A549 (cell line): ENCODE results near the gene STRN4. TPM values are rescaled to one million over a fixed set of nuclear protein-coding genes. Genes with fewer than 3 reads are reported as not detected.

Experiments used
- ATAC-seq, 2 experiments: fragments of 200-7000 bp in 1 of 2; fragments of >200 bp in 1 of 2; cut with Nextera tagmentation in 1 of 2; cut with Tn5 transposase in 1 of 2; 3 replicates each; pipeline versions ENCODE4 v1.8.0 to v1.9.1; 2018 to 2020; ENCODE audit warnings: mild to moderate bottlenecking in 1 of 2, moderate library complexity in 1 of 2
- CTCF ChIA-PET: fragments of 300-600 bp; sonication (Branson Sonifier 250); formaldehyde crosslinking; extraction: SDS; loops from one replicate; lab custom pipeline; 2021; ENCODE audit warnings: antibody characterized with exemption, inconsistent platforms; lab: Yijun Ruan, JAX
- POLR2A ChIA-PET: fragments of 350-600 bp; formaldehyde crosslinking; extraction: SDS; loops from one replicate; lab custom pipeline; 2021; ENCODE audit warnings: antibody characterized with exemption, inconsistent platforms; lab: Yijun Ruan, JAX
- DNase-seq, 2 experiments: peaks; one replicate each; pipeline versions ENCODE4 v3.0.0 to v3.0.0-alpha.2; 2011 to 2016; ENCODE audit warnings: low read depth in 1 of 2, low spot score in 1 of 2
- FAIRE-seq: peaks from 2 replicates; lab custom pipeline; 2011; peaks lifted over from hg19 to GRCh38; lab: Jason Lieb, UNC
- H3K27ac ChIP-seq, 2 experiments: fragments of >200 bp; sonication (Bioruptor Twin); formaldehyde crosslinking; 3 replicates each; pipeline ENCODE4 v1.5.1; 2016 to 2017
- H3K4me1 ChIP-seq: fragments of >200 bp; sonication (Bioruptor Twin); formaldehyde crosslinking; 3 replicates; pipeline ENCODE4 v1.6.1; 2016
- H3K4me2 ChIP-seq: fragments of >200 bp; sonication (Bioruptor Twin); formaldehyde crosslinking; 3 replicates; pipeline ENCODE4 v1.6.1; 2016
- H3K4me3 ChIP-seq: fragments of >200 bp; sonication (Bioruptor Twin); formaldehyde crosslinking; 3 replicates; pipeline ENCODE4 v1.5.1; 2016
- H3K9me3 ChIP-seq: fragments of >200 bp; sonication (Bioruptor Twin); formaldehyde crosslinking; 3 replicates; pipeline ENCODE4 v1.6.1; 2016
- ATOH8 ChIP-seq: fragments of 250-450 bp; sonication (Bioruptor Pico); IDR thresholded peaks from 2 replicates; pipeline ENCODE4 v1.5.0; 2020; ENCODE audit warnings: low read depth, mild to moderate bottlenecking, moderate library complexity
- CBX8 ChIP-seq: fragments of 200-600 bp; sonication (generic); IDR thresholded peaks from 2 replicates; pipeline ENCODE4 v1.6.1; 2016
- CHD2 ChIP-seq: fragments of 150-350 bp; IDR thresholded peaks from 2 replicates; pipeline ENCODE4 v1.6.1; 2014; ENCODE audit warnings: low read length; ENCODE audit not compliant: partially characterized antibody
- CTCF ChIP-seq: fragments of >200 bp; sonication (Bioruptor Twin); formaldehyde crosslinking; IDR thresholded peaks from 3 replicates; pipeline ENCODE4 v1.5.1; 2016
- EHF ChIP-seq: fragments of 250-450 bp; sonication (Bioruptor Pico); IDR thresholded peaks from 2 replicates; pipeline ENCODE4 v1.5.0; 2020; ENCODE audit warnings: mild to moderate bottlenecking
- EHMT2 ChIP-seq: fragments of 200-600 bp; sonication (generic); IDR thresholded peaks from 2 replicates; pipeline ENCODE4 v1.6.1; 2016; ENCODE audit warnings: antibody characterized with exemption, low read depth, mild to moderate bottlenecking, moderate library complexity
- FOSL2 ChIP-seq, 2 experiments: fragments of 450-650 bp in 1 of 2; fragments of >200 bp in 1 of 2; sonication (Bioruptor Twin) in 1 of 2; formaldehyde crosslinking; IDR thresholded peaks; 2 replicates each; pipeline versions ENCODE4 v1.5.0 to v1.6.1; 2016 to 2020; ENCODE audit warnings: mild to moderate bottlenecking in 1 of 2, moderate library complexity in 1 of 2
- FOXS1 ChIP-seq: fragments of 250-450 bp; sonication (Bioruptor Pico); IDR thresholded peaks from 2 replicates; pipeline ENCODE4 v1.5.0; 2020; ENCODE audit warnings: mild to moderate bottlenecking, moderate library complexity
- HOXA7 ChIP-seq: fragments of 250-450 bp; sonication (Bioruptor Pico); IDR thresholded peaks from 2 replicates; pipeline ENCODE4 v1.5.0; 2020; ENCODE audit warnings: mild to moderate bottlenecking, moderate library complexity
- HOXB5 ChIP-seq: fragments of 250-450 bp; sonication (Bioruptor Pico); IDR thresholded peaks from 2 replicates; pipeline ENCODE4 v1.5.0; 2020; ENCODE audit warnings: mild to moderate bottlenecking, moderate library complexity
- KDM5A ChIP-seq: fragments of 200-600 bp; sonication (generic); IDR thresholded peaks from 2 replicates; pipeline ENCODE4 v1.6.1; 2016; ENCODE audit warnings: antibody characterized with exemption, mild to moderate bottlenecking
- MAX ChIP-seq: IDR thresholded peaks from 2 replicates; pipeline ENCODE4 v1.6.1; 2012
- NPAS2 ChIP-seq: fragments of 250-450 bp; sonication (Bioruptor Pico); IDR thresholded peaks from 2 replicates; pipeline ENCODE4 v1.8.0; 2022; ENCODE audit warnings: mild to moderate bottlenecking, moderate library complexity, borderline replicate concordance
- PBX3 ChIP-seq: IDR thresholded peaks from 2 replicates; pipeline ENCODE4 v1.6.1; 2012
- PHF8 ChIP-seq: fragments of 200-600 bp; sonication (generic); IDR thresholded peaks from 2 replicates; pipeline ENCODE4 v1.6.1; 2016; ENCODE audit warnings: low read depth, mild to moderate bottlenecking, antibody characterized with exemption, moderate library complexity, borderline replicate concordance
- POLR2AphosphoS2 ChIP-seq: conservative IDR thresholded peaks from 2 replicates; pipeline ENCODE4 v1.6.1; 2012; ENCODE audit warnings: low read length, improper control_type of control experiment, inconsistent platforms
- RAD21 ChIP-seq, 2 experiments: fragments of >200 bp in 1 of 2; sonication (Bioruptor Twin) in 1 of 2; formaldehyde crosslinking in 1 of 2; IDR thresholded peaks in 1 of 2; conservative IDR thresholded peaks in 1 of 2; 2 replicates in 1 of 2; 3 replicates in 1 of 2; pipeline ENCODE4 v1.6.1; 2012 to 2018; ENCODE audit warnings: inconsistent platforms in 1 of 2
- RARB ChIP-seq: fragments of 250-450 bp; sonication (Bioruptor Pico); IDR thresholded peaks from 2 replicates; pipeline ENCODE4 v1.8.0; 2021; ENCODE audit warnings: mild to moderate bottlenecking, moderate library complexity
- REST ChIP-seq: fragments of 200-600 bp; sonication (generic); IDR thresholded peaks from 2 replicates; pipeline ENCODE4 v1.6.1; 2016; ENCODE audit warnings: antibody characterized with exemption, mild to moderate bottlenecking, moderate library complexity
- SMC3 ChIP-seq: fragments of >200 bp; sonication (Bioruptor Twin); formaldehyde crosslinking; IDR thresholded peaks from 3 replicates; pipeline ENCODE4 v1.6.1; 2018; ENCODE audit warnings: inconsistent platforms
- TFCP2L1 ChIP-seq: fragments of 250-450 bp; sonication (Bioruptor Pico); IDR thresholded peaks from 2 replicates; pipeline ENCODE4 v1.5.0; 2021; ENCODE audit warnings: mild to moderate bottlenecking
- USF2 ChIP-seq: fragments of 450-650 bp; IDR thresholded peaks from 2 replicates; pipeline ENCODE4 v1.6.1; 2014; ENCODE audit warnings: antibody characterized with exemption
- ZNF302 ChIP-seq: fragments of 250-450 bp; sonication (Bioruptor Pico); IDR thresholded peaks from 2 replicates; pipeline ENCODE4 v1.9.0; 2021; ENCODE audit warnings: inconsistent platforms, mild to moderate bottlenecking, moderate library complexity
- ZSCAN20 ChIP-seq: fragments of 250-450 bp; sonication (Bioruptor Pico); IDR thresholded peaks from 2 replicates; pipeline ENCODE4 v1.8.0; 2022; ENCODE audit warnings: mild to moderate bottlenecking, moderate library complexity
- WGBS: methylation state at CpG from one replicate; pipeline ENCODE4 v1.1.6; 2017; ENCODE audit errors: missing lambda C conversion rate; 5-methylcytosine and 5-hydroxymethylcytosine counted together
- polyA plus RNA-seq, 4 experiments: library from polyadenylated mRNA; depleted of rRNA in 3 of 4; stranded (reverse); fragments of >200 nt; fragmentation: RNase III in 1 of 4; extraction: RNeasy Plus Mini Kit Qiagen cat#74134 plus additional on column Dnase treatment in 1 of 4; gene quantifications; 2 replicates in 3 of 4; 3 replicates in 1 of 4; pipeline ENCODE4 v1.2.3, GENCODE V29; 2011 to 2017

Gene STRN4
- polyA plus RNA-seq, 2 of the 4 experiments (the other 2 are of a cell fraction): 62.8 to 70.0 TPM

GRCh38 chr19:46787040-46787330 is 40.7 kb upstream of the STRN4 start:
- 2% methylated on average over 5 of the region's 5 CpGs for WGBS

GRCh38 chr19:46786236-46787039 is 40.2 kb upstream of the STRN4 start:
- Histone ChIP-seq H3K4me1 (peaks cover 44% of the 10 kb centered on the region), H3K9me3 (no peaks in the 10 kb centered on the region), H3K4me3 (peak overlapping the region; percentile 66), H3K27ac (peak overlapping the region; percentile 96 to 97), H3K4me2 (peak overlapping the region; percentile 88)
- WGBS: 3% methylated on average over 19 of the region's 20 CpGs
- DNase-seq (peak; percentile 84 to 95), FAIRE-seq (no peak), ATAC-seq (peak; percentile 25 to 38)
- ChIA-PET POLR2A (interaction anchor here (0.6 to 3.5 kb wide), 5 partner anchors 8 to 55 kb away, joined by 3 to 78 read pairs (median 5); no protein-coding TSS in a partner anchor), CTCF (interaction anchor here (0.6 to 13.9 kb wide), 11 partner anchors 12 to 227 kb away, joined by 3 to 159 read pairs (median 8); no protein-coding TSS in a partner anchor)
- TF ChIP-seq EHF (no peak), HOXB5 (CRISPR knock-in tag) (0 out of 2 replicates have a peak, but pooled peaks have one; percentile 24), ZNF302 (CRISPR knock-in tag) (no peak), EHMT2 (no peak), CTCF (no peak), KDM5A (no peak), CHD2 (no peak), FOSL2 (IDR thresholded peaks at IDR 0.05) (peak; percentile 56), FOSL2 (CRISPR knock-in tag; IDR thresholded peaks at IDR 0.05) (peak; percentile 95), RARB (CRISPR knock-in tag) (peak; percentile 68; the same call in 1 of the 2 replicates), NPAS2 (CRISPR knock-in tag) (0 out of 2 replicates have a peak, but pooled peaks have one; percentile 52), TFCP2L1 (CRISPR knock-in tag) (peak; percentile 90), SMC3 (no peak; the same call in 2 of the 3 replicates), ZSCAN20 (CRISPR knock-in tag) (no peak), RAD21 (conservative IDR thresholded peaks at IDR 0.05 in 1 of 2, IDR thresholded peaks at IDR 0.05 in 1 of 2) (0 out of 5 replicates have a peak, but pooled peaks of 1 of the 2 experiments have one; percentile 4), MAX (peak; percentile 73), PHF8 (no peak), CBX8 (no peak), REST (no peak), USF2 (peak; percentile 41), HOXA7 (CRISPR knock-in tag) (no peak), POLR2AphosphoS2 (no peak), ATOH8 (CRISPR knock-in tag) (0 out of 2 replicates have a peak, but pooled peaks have one; percentile 45)

More at GRCh38 chr19:46787040-46787330, 40.7 kb upstream of the STRN4 start:
- Histone ChIP-seq H3K27ac (peak overlapping the region; percentile 96 to 97), H3K4me3 (peak overlapping the region; percentile 66), H3K4me1 (peaks cover 40% of the 10 kb centered on the region), H3K9me3 (no peaks in the 10 kb centered on the region), H3K4me2 (peak overlapping the region; percentile 88)
- CTCF ChIA-PET: interaction anchor here (0.6 to 13.9 kb wide), 9 partner anchors 10 to 130 kb away, joined by 5 to 159 read pairs (median 21); no protein-coding TSS in a partner anchor
- DNase-seq (no peak), FAIRE-seq (no peak), ATAC-seq (no peak)
- POLR2A ChIA-PET: interaction anchor here (1.1 to 3.5 kb wide), 5 partner anchors 10 to 54 kb away, joined by 3 to 78 read pairs (median 24); no protein-coding TSS in a partner anchor
- TF ChIP-seq CHD2: peak; percentile 20
- TF ChIP-seq PBX3: no peak
- TF ChIP-seq FOXS1: 0 out of 2 replicates have a peak, but pooled peaks have one; percentile 43
